SU-DHL-6 (cell line): Measurements from ENCODE around the gene EPHB4.

Experiments used
- EZH2phosphoT487 ChIP-seq: fragments of 200-600 bp; sonication (generic), shearing (Covaris generic); conservative IDR thresholded peaks from 2 replicates; pipeline ENCODE4 v1.6.1; 2018; ENCODE audit warnings: mild to moderate bottlenecking, antibody characterized with exemption, low read length, moderate library complexity, mixed read lengths
- TF ChIP-seq, protein P1 (sequence below): fragments of 200-600 bp; sonication (generic); IDR thresholded peaks from one replicate; pipeline ENCODE4 v1.5.1; 2017; ENCODE audit warnings: antibody characterized with exemption, mild to moderate bottlenecking, low read length, moderate library complexity; ENCODE audit not compliant: insufficient read depth, poor library complexity, severe bottlenecking

- TF ChIP-seq, protein P1, sequence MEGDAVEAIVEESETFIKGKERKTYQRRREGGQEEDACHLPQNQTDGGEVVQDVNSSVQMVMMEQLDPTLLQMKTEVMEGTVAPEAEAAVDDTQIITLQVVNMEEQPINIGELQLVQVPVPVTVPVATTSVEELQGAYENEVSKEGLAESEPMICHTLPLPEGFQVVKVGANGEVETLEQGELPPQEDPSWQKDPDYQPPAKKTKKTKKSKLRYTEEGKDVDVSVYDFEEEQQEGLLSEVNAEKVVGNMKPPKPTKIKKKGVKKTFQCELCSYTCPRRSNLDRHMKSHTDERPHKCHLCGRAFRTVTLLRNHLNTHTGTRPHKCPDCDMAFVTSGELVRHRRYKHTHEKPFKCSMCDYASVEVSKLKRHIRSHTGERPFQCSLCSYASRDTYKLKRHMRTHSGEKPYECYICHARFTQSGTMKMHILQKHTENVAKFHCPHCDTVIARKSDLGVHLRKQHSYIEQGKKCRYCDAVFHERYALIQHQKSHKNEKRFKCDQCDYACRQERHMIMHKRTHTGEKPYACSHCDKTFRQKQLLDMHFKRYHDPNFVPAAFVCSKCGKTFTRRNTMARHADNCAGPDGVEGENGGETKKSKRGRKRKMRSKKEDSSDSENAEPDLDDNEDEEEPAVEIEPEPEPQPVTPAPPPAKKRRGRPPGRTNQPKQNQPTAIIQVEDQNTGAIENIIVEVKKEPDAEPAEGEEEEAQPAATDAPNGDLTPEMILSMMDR, result no peak
- TF ChIP-seq EZH2phosphoT487, result no peak
Observed at GRCh38 chr7:100825215-100825671, 2.1 kb downstream of the EPHB4 start.
